Colonic mucosa (tissue), 4 donors: ENCODE measurements around the gene TP53I11. TPM values are rescaled to one million over a fixed set of nuclear protein-coding genes. Genes with fewer than 3 reads are reported as not detected.

ENCODE experiments used
- DNase-seq: peaks from one replicate; pipeline ENCODE4 v3.0.0-alpha.2; 2020
- H3K27ac ChIP-seq: fragments of 200-600 bp; one replicate; pipeline ENCODE4 v1.8.0; 2021
- H3K27me3 ChIP-seq: fragments of 200-600 bp; one replicate; pipeline ENCODE4 v1.8.0; 2021
- H3K36me3 ChIP-seq: fragments of 200-600 bp; one replicate; pipeline ENCODE4 v1.8.0; 2021
- H3K4me1 ChIP-seq: fragments of 200-600 bp; one replicate; pipeline ENCODE4 v1.8.0; 2021; ENCODE audit warnings: mild to moderate bottlenecking
- H3K4me3 ChIP-seq: fragments of 200-600 bp; one replicate; pipeline ENCODE4 v1.8.0; 2021
- H3K9ac ChIP-seq, 2 donors: one replicate each; pipeline ENCODE4 v1.7.0; 2013; ENCODE audit warnings: control low read depth in 2 of 2, low read depth in 2 of 2, low read length in 2 of 2
- H3K9me3 ChIP-seq: fragments of 200-600 bp; one replicate; pipeline ENCODE4 v1.8.0; 2021
- CTCF ChIP-seq: fragments of 200-600 bp; IDR thresholded peaks from one replicate; pipeline ENCODE4 v1.8.0; 2022; ENCODE audit warnings: antibody characterized with exemption, mild to moderate bottlenecking
- intact Hi-C: fragments of 100-400 bp; cut with DNase I; formaldehyde crosslinking; loops from one replicate; pipeline ENCODE4 v1.14.1; 2022
- total RNA-seq, 2 donors: library from RNA; stranded (reverse); fragmentation: NEBNext Ultra II Directional in 1 of 2; extraction: Animal tissue kit (Norgen Biotek cat#: 25700) in 1 of 2; gene quantifications; one replicate each; pipeline ENCODE4 v1.2.1, GENCODE V29; 2021
- donor health status: healthy.
- donor health status: DM: no; HTN: no; CAD: no.
- donor health status: DM: no; HTN: no; CAD: no.

Gene TP53I11
- total RNA-seq, 2 donors from 2014 or later = 103 to 158 TPM

- no peak for DNase-seq
- intact Hi-C loops = no loop called here
- H3K4me1 ChIP-seq = peaks cover 6% of the 10 kb centered on the region
Measured at GRCh38 chr11:44938066-44938691, 12.5 kb downstream of the TP53I11 start.

GRCh38 chr11:44936951-44937543, 13.6 kb downstream of the TP53I11 start:
- intact Hi-C loops = loop anchor here (2.0 kb wide), 1 partner anchor 166 kb away; no protein-coding TSS in a partner anchor
- Histone ChIP-seq H3K27me3 (no peaks in the 10 kb centered on the region), H3K36me3 (no peaks in the 10 kb centered on the region), H3K9me3 (no peaks in the 10 kb centered on the region), H3K9ac (no peak overlapping the region), H3K4me3 (no peak overlapping the region), H3K27ac (no peak overlapping the region), H3K4me1 (no peaks in the 10 kb centered on the region)
- DNase-seq = no peak
- no peak for TF ChIP-seq CTCF

More at GRCh38 chr11:44938066-44938691, 12.5 kb downstream of the TP53I11 start:
- no peaks in the 10 kb centered on the region for H3K27me3 ChIP-seq
- no peak for TF ChIP-seq CTCF
- H3K9ac ChIP-seq = no peak overlapping the region
- H3K4me3 ChIP-seq = no peak overlapping the region
- no peaks in the 10 kb centered on the region for H3K9me3 ChIP-seq
- no peaks in the 10 kb centered on the region for H3K36me3 ChIP-seq
- H3K27ac ChIP-seq = no peak overlapping the region

- no peaks in the 10 kb centered on the region for H3K27me3 ChIP-seq
- no peaks in the 10 kb centered on the region for H3K36me3 ChIP-seq
- H3K4me3 ChIP-seq = no peak overlapping the region
- TF ChIP-seq CTCF = peak; percentile 92
- no peaks in the 10 kb centered on the region for H3K4me1 ChIP-seq
- no peaks in the 10 kb centered on the region for H3K9me3 ChIP-seq
- DNase-seq = peak; percentile 86
- H3K27ac ChIP-seq = no peak overlapping the region
- intact Hi-C loops = loop anchor here (2.0 kb wide), 1 partner anchor 166 kb away; no protein-coding TSS in a partner anchor
- no peak overlapping the region for H3K9ac ChIP-seq
Measured at GRCh38 chr11:44936525-44936924, 14.2 kb downstream of the TP53I11 start.

- no peak overlapping the region for H3K27ac ChIP-seq
- H3K4me3 ChIP-seq = no peak overlapping the region
- H3K4me1 ChIP-seq = no peaks in the 10 kb centered on the region
- intact Hi-C loops = loop anchor here (5.0 kb wide), 1 partner anchor 353 kb away; the partner anchor contains the start of gene SYT13
- no peaks in the 10 kb centered on the region for H3K36me3 ChIP-seq
- H3K9ac ChIP-seq = no peak overlapping the region
- DNase-seq = no peak
- H3K27me3 ChIP-seq = no peaks in the 10 kb centered on the region
- TF ChIP-seq CTCF = no peak
- H3K9me3 ChIP-seq = no peaks in the 10 kb centered on the region
Measured at GRCh38 chr11:44934735-44935250, 15.9 kb downstream of the TP53I11 start.

GRCh38 chr11:44934110-44934509, 16.6 kb downstream of the TP53I11 start:
- H3K9ac ChIP-seq = no peak overlapping the region
- H3K4me3 ChIP-seq = no peak overlapping the region
- no peak for DNase-seq
- H3K4me1 ChIP-seq = no peaks in the 10 kb centered on the region
- H3K27me3 ChIP-seq = no peaks in the 10 kb centered on the region
- H3K27ac ChIP-seq = no peak overlapping the region
- TF ChIP-seq CTCF = no peak
- no peaks in the 10 kb centered on the region for H3K36me3 ChIP-seq
- no peaks in the 10 kb centered on the region for H3K9me3 ChIP-seq
- intact Hi-C loops = loop anchor here (5.0 kb wide), 1 partner anchor 353 kb away; the partner anchor contains the start of gene SYT13
